ENCODE data around the gene COPS7A. TPM values are rescaled to one million over a fixed set of nuclear protein-coding genes. Genes with fewer than 3 reads are reported as not detected.

The COPS7A gene
- total and polyA plus RNA-seq, 9 of the 15 experiments (the other 6 are each of a cell fraction or from before 2014, with no cell fraction given), result 12.7 to 36.0 (median 24.3) TPM

DNA sequence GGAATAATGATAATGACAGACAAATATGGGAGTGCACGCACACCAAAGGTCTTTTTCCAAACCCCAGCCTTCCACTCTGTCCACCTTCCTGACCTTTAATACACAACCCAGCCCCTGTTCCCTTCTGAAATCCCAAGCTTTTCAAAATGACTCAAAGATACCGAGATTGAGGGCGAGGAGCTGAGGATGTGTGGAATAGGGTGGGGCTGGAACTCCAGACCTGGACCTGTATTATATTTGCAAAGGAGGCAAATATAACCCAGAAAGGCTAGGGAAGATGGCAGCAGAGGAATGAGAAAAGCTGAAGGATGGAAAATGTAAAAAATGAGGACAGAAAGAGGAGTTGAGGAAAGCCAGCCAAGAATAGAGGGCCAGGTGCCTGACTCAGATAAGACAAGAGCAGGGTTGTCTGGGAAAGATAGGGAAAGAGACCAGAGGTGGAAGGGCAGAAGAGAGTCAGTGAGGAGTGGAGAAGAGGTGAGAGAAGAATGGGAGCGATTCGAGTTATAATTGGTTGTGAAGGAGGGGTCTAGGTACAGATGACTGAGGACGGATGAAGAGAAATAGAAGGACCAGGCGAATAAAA is 41.3 kb downstream of the COPS7A start (continued):
- TF ChIP-seq MTF1 (CRISPR knock-in tag; IDR thresholded peaks at IDR 0.05; ENCODE audit: borderline replicate concordance), result no peak
- no peak for TF ChIP-seq ZBTB7A (IDR thresholded peaks at IDR 0.05; ENCODE audit: borderline replicate concordance, control insufficient read depth, low read depth, low read length)
- no peak for TF ChIP-seq ZFP36 (IDR thresholded peaks at IDR 0.05; ENCODE audit: low read depth, low read length, partially characterized antibody)
- TF ChIP-seq NCOA1 (IDR thresholded peaks at IDR 0.05; ENCODE audit: low read depth), result peak; percentile 80
- no peak for TF ChIP-seq ZNF212 (CRISPR knock-in tag; IDR thresholded peaks at IDR 0.05)
- TF ChIP-seq PCBP2 (IDR thresholded peaks at IDR 0.05; ENCODE audit: low read depth, low read length, poor library complexity, severe bottlenecking), result no peak
- TF ChIP-seq ILK (tag; IDR thresholded peaks at IDR 0.05; ENCODE audit: borderline replicate concordance, low read depth), result no peak
- TF ChIP-seq TOE1 (IDR thresholded peaks at IDR 0.05; ENCODE audit: borderline replicate concordance), result peak; percentile 73
- no peak for TF ChIP-seq TOE1 (CRISPR knock-in tag; IDR thresholded peaks at IDR 0.05; ENCODE audit: borderline replicate concordance, low read depth)
- TF ChIP-seq, protein P1, sequence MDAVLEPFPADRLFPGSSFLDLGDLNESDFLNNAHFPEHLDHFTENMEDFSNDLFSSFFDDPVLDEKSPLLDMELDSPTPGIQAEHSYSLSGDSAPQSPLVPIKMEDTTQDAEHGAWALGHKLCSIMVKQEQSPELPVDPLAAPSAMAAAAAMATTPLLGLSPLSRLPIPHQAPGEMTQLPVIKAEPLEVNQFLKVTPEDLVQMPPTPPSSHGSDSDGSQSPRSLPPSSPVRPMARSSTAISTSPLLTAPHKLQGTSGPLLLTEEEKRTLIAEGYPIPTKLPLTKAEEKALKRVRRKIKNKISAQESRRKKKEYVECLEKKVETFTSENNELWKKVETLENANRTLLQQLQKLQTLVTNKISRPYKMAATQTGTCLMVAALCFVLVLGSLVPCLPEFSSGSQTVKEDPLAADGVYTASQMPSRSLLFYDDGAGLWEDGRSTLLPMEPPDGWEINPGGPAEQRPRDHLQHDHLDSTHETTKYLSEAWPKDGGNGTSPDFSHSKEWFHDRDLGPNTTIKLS (IDR thresholded peaks at IDR 0.05; ENCODE audit: borderline replicate concordance, low read depth), result no peak
- no peak for TF ChIP-seq ZNF76 (CRISPR knock-in tag; IDR thresholded peaks at IDR 0.05; ENCODE audit: borderline replicate concordance)
- no peak for TF ChIP-seq ZNF133 (CRISPR knock-in tag; IDR thresholded peaks at IDR 0.05)
- TF ChIP-seq POLR2H (tag; IDR thresholded peaks at IDR 0.05; ENCODE audit: low read depth), result no peak
- no peak for TF ChIP-seq SRSF1 (IDR thresholded peaks at IDR 0.05; ENCODE audit: low read depth, low read length)
- TF ChIP-seq BMI1 (IDR thresholded peaks at IDR 0.05; ENCODE audit: low read length), result no peak
- TF ChIP-seq GABPA (tag; conservative IDR thresholded peaks at IDR 0.05; ENCODE audit: low read depth), result no peak
- TF ChIP-seq, protein P2, sequence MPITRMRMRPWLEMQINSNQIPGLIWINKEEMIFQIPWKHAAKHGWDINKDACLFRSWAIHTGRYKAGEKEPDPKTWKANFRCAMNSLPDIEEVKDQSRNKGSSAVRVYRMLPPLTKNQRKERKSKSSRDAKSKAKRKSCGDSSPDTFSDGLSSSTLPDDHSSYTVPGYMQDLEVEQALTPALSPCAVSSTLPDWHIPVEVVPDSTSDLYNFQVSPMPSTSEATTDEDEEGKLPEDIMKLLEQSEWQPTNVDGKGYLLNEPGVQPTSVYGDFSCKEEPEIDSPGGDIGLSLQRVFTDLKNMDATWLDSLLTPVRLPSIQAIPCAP (CRISPR knock-in tag; IDR thresholded peaks at IDR 0.05; ENCODE audit: borderline replicate concordance), result no peak
- TF ChIP-seq, protein P3, sequence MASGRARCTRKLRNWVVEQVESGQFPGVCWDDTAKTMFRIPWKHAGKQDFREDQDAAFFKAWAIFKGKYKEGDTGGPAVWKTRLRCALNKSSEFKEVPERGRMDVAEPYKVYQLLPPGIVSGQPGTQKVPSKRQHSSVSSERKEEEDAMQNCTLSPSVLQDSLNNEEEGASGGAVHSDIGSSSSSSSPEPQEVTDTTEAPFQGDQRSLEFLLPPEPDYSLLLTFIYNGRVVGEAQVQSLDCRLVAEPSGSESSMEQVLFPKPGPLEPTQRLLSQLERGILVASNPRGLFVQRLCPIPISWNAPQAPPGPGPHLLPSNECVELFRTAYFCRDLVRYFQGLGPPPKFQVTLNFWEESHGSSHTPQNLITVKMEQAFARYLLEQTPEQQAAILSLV (tag; IDR thresholded peaks at IDR 0.05), result no peak
- no peak; the same call in 1 of the 2 replicates for TF ChIP-seq ESRRA (IDR thresholded peaks at IDR 0.05; ENCODE audit: borderline replicate concordance, low read depth)
- TF ChIP-seq NFYB (IDR thresholded peaks at IDR 0.05; ENCODE audit: extremely low read depth, insufficient read length), result no peak
- TF ChIP-seq, protein P4, sequence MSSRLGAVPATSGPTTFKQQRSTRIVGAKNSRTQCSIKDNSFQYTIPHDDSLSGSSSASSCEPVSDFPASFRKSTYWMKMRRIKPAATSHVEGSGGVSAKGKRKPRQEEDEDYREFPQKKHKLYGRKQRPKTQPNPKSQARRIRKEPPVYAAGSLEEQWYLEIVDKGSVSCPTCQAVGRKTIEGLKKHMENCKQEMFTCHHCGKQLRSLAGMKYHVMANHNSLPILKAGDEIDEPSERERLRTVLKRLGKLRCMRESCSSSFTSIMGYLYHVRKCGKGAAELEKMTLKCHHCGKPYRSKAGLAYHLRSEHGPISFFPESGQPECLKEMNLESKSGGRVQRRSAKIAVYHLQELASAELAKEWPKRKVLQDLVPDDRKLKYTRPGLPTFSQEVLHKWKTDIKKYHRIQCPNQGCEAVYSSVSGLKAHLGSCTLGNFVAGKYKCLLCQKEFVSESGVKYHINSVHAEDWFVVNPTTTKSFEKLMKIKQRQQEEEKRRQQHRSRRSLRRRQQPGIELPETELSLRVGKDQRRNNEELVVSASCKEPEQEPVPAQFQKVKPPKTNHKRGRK (tag; IDR thresholded peaks at IDR 0.05), result no peak
- no peak for TF ChIP-seq ZNF121 (CRISPR knock-in tag; conservative IDR thresholded peaks at IDR 0.05)

All from K562 (cell line).